ENCODE measurements around the gene TRHDE. TPM values are rescaled to one million over a fixed set of nuclear protein-coding genes. Genes with fewer than 3 reads are reported as not detected.

Gene TRHDE
- total RNA-seq, 4 donors from 2014 or later = 0.05 to 0.81 (median 0.40) TPM

- WGBS, 2 donors = 92% methylated on average over 4 to 6 of the region's 6 CpGs
- no peak for TF ChIP-seq POLR2A (IDR thresholded peaks at IDR 0.05)
- no peak for TF ChIP-seq CTCF (IDR thresholded peaks at IDR 0.05)
- no peaks in the 10 kb centered on the region for H3K36me3 ChIP-seq
- intact Hi-C loops (cut with DNase I) = no loop called here
- no peak overlapping the region for H3K4me3 ChIP-seq (replicated peaks in 1 of 3)
- H3K9me3 ChIP-seq = no peaks in the 10 kb centered on the region
- no peaks in the 10 kb centered on the region for H3K4me1 ChIP-seq
- H3K27me3 ChIP-seq = no peaks in the 10 kb centered on the region
- H3K27ac ChIP-seq = no peak overlapping the region
- DNase-seq = no peak
These were observed 21.5 kb downstream of the TRHDE start for GRCh38 chr12:72293701-72294100.

DNA sequence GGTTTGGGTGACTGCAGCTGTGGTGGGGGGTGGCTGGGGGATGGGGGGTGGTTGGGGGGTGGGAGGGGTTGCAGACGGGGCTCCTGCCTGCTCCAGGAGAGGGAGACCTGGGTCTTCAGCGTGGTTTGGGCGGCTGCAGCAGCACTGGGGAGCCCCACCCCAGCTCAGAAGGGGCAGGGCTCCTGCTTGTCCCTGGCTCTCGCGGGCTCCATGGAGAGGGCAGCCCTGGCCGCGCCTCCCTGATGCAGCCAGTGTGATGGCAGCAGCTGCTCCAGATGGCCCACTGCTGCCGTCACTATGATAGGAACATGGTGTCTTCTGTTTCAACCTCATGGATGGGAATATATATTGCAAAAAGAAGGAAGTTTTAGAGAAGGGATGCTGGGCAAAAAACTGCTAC lies 22.9 kb downstream of the TRHDE start:
- 91 to 95% methylated on average over 5 of the region's 8 CpGs for WGBS, 2 donors
- TF ChIP-seq CTCF (IDR thresholded peaks at IDR 0.05) (no peak), POLR2A (IDR thresholded peaks at IDR 0.05) (no peak)
- H3K27ac ChIP-seq = no peak overlapping the region
- H3K27me3 ChIP-seq = no peaks in the 10 kb centered on the region
- intact Hi-C loops (cut with DNase I) = no loop called here
- no peaks in the 10 kb centered on the region for H3K4me1 ChIP-seq
- no peak overlapping the region for H3K4me3 ChIP-seq (replicated peaks in 1 of 3)
- DNase-seq = no peak
- no peaks in the 10 kb centered on the region for H3K36me3 ChIP-seq
- H3K9me3 ChIP-seq = no peaks in the 10 kb centered on the region

- WGBS, 2 donors = 86 to 89% methylated on average over 2 of the region's 2 CpGs
- no peaks in the 10 kb centered on the region for H3K36me3 ChIP-seq
- no peak for DNase-seq
- H3K27ac ChIP-seq = no peak overlapping the region
- intact Hi-C loops (cut with DNase I) = no loop called here
- no peaks in the 10 kb centered on the region for H3K9me3 ChIP-seq
- H3K27me3 ChIP-seq = no peaks in the 10 kb centered on the region
- no peaks in the 10 kb centered on the region for H3K4me1 ChIP-seq
- TF ChIP-seq CTCF (IDR thresholded peaks at IDR 0.05) = no peak
- no peak overlapping the region for H3K4me3 ChIP-seq (replicated peaks in 1 of 3)
These were observed 23.6 kb downstream of the TRHDE start for GRCh38 chr12:72295744-72296143.

GRCh38 chr12:72296389-72296788 lies 24.2 kb downstream of the TRHDE start:
- Histone ChIP-seq H3K27me3 (no peaks in the 10 kb centered on the region), H3K9me3 (no peaks in the 10 kb centered on the region), H3K4me1 (no peaks in the 10 kb centered on the region), H3K4me3 (replicated peaks in 1 of 3) (no peak overlapping the region), H3K27ac (no peak overlapping the region), H3K36me3 (no peaks in the 10 kb centered on the region)
- intact Hi-C loops (cut with DNase I) = no loop called here
- 67 to 83% methylated on average over 2 of the region's 2 CpGs for WGBS, 2 donors
- TF ChIP-seq CTCF (IDR thresholded peaks at IDR 0.05) = no peak
- TF ChIP-seq POLR2A (IDR thresholded peaks at IDR 0.05) = no peak
- no peak for DNase-seq

- Histone ChIP-seq H3K9me3 (no peaks in the 10 kb centered on the region), H3K4me3 (replicated peaks in 1 of 3) (no peak overlapping the region), H3K36me3 (no peaks in the 10 kb centered on the region), H3K27ac (no peak overlapping the region), H3K4me1 (no peaks in the 10 kb centered on the region), H3K27me3 (no peaks in the 10 kb centered on the region)
- no peak for DNase-seq
- TF ChIP-seq CTCF (IDR thresholded peaks at IDR 0.05) (no peak), POLR2A (IDR thresholded peaks at IDR 0.05) (no peak)
- WGBS, 2 donors = 43 to 53% methylated on average over 3 of the region's 3 CpGs
- intact Hi-C loops (cut with DNase I) = no loop called here
These were observed 25.5 kb downstream of the TRHDE start for GRCh38 chr12:72297666-72298065.
